Hepatocyte (in vitro differentiated cells): ENCODE results near the gene TP73.

Experiments used
- EZH2phosphoT487 ChIP-seq: fragments of 200-600 bp; sonication (generic); IDR thresholded peaks from one replicate; pipeline ENCODE4 v1.6.1; 2018; ENCODE audit warnings: antibody characterized with exemption, mild to moderate bottlenecking, low read depth, moderate library complexity; ENCODE audit not compliant: unreplicated experiment, severe bottlenecking
- TF ChIP-seq, protein P1 (sequence below): fragments of 200-600 bp; sonication (generic); IDR thresholded peaks from 2 replicates; pipeline ENCODE4 v1.5.1; 2016; ENCODE audit warnings: antibody characterized with exemption, mild to moderate bottlenecking; ENCODE audit not compliant: poor library complexity

DNA sequence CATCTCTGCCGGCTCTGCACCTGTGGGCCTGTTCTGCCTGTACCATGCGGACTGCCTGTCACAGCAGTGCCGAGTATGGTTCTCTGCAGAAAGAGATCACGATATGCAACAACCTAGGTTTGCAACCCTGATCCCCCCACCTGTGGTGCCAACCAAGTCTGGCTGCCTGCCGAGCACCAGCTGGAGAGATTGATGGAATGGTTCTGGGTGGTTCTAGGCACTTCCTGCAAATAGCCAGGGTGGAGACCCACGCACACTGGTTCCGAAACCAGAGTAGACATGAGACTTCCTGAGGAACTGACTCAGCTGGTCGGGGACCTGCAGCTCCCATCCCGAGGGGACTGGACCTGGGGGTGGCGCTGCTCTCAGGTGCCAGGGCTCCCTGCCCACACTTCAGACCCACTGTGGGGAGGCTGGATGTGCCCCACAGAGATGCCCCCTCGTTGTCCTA lies 22.1 kb upstream of the TP73 start:
- TF ChIP-seq, protein P1, sequence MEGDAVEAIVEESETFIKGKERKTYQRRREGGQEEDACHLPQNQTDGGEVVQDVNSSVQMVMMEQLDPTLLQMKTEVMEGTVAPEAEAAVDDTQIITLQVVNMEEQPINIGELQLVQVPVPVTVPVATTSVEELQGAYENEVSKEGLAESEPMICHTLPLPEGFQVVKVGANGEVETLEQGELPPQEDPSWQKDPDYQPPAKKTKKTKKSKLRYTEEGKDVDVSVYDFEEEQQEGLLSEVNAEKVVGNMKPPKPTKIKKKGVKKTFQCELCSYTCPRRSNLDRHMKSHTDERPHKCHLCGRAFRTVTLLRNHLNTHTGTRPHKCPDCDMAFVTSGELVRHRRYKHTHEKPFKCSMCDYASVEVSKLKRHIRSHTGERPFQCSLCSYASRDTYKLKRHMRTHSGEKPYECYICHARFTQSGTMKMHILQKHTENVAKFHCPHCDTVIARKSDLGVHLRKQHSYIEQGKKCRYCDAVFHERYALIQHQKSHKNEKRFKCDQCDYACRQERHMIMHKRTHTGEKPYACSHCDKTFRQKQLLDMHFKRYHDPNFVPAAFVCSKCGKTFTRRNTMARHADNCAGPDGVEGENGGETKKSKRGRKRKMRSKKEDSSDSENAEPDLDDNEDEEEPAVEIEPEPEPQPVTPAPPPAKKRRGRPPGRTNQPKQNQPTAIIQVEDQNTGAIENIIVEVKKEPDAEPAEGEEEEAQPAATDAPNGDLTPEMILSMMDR = no peak
- no peak for TF ChIP-seq EZH2phosphoT487
